Loucy (cell line): Measurements from ENCODE around the gene WSB2.
"Not testable (repeated sequence)": the region's sequence is repeated elsewhere in the genome, so short reads cannot be mapped to it uniquely, and the experiment has no call there.

ENCODE experiments used
- H2AFZ ChIP-seq: fragments of 200-600 bp; sonication (generic); 2 replicates; pipeline ENCODE4 v1.6.0; 2016; ENCODE audit warnings: antibody characterized with exemption, mild to moderate bottlenecking, low read length, moderate library complexity
- H3F3A ChIP-seq: fragments of 200-600 bp; 2 replicates; pipeline ENCODE4 v1.6.0; 2016; ENCODE audit warnings: antibody characterized with exemption, low read depth, mild to moderate bottlenecking
- H3K27me3 ChIP-seq: fragments of 200-600 bp; sonication (generic); 2 replicates; pipeline ENCODE4 v1.6.1; 2014; ENCODE audit warnings: low read length, mild to moderate bottlenecking; ENCODE audit not compliant: insufficient read depth, poor library complexity, severe bottlenecking
- H3K36me3 ChIP-seq: fragments of 200-600 bp; sonication (generic); 2 replicates; pipeline ENCODE4 v1.6.1; 2016; ENCODE audit warnings: low read length; ENCODE audit not compliant: insufficient read depth
- H3K4me1 ChIP-seq: fragments of 200-600 bp; sonication (generic); 2 replicates; pipeline ENCODE4 v1.5.1; 2014; ENCODE audit warnings: low read length, mild to moderate bottlenecking; ENCODE audit not compliant: insufficient read depth, poor library complexity, severe bottlenecking
- H3K4me2 ChIP-seq: fragments of 200-600 bp; sonication (generic); 2 replicates; pipeline ENCODE4 v1.6.0; 2014; ENCODE audit warnings: antibody characterized with exemption, low read length, low read depth, mild to moderate bottlenecking; ENCODE audit not compliant: poor library complexity, severe bottlenecking
- H3K4me3 ChIP-seq: fragments of 200-600 bp; sonication (generic); 2 replicates; pipeline ENCODE4 v1.5.1; 2014; ENCODE audit warnings: low read length, mild to moderate bottlenecking, mixed read lengths; ENCODE audit not compliant: poor library complexity, severe bottlenecking
- H3K79me2 ChIP-seq: fragments of 200-600 bp; sonication (generic); 2 replicates; pipeline ENCODE4 v1.6.1; 2014; ENCODE audit warnings: low read length; ENCODE audit not compliant: insufficient read depth
- H3K9ac ChIP-seq: fragments of 200-600 bp; sonication (generic); 2 replicates; pipeline ENCODE4 v1.6.0; 2014; ENCODE audit warnings: mild to moderate bottlenecking, low read depth, low read length, moderate library complexity; ENCODE audit not compliant: poor library complexity, severe bottlenecking
- H3K9me2 ChIP-seq: fragments of 200-600 bp; sonication (generic); replicated peaks from 2 replicates; pipeline ENCODE4 v1.6.1; 2016; ENCODE audit warnings: low read depth, low read length, mixed read lengths
- H3K9me3 ChIP-seq: fragments of 200-600 bp; sonication (generic); 2 replicates; pipeline ENCODE4 v1.6.1; 2014; ENCODE audit warnings: mild to moderate bottlenecking, antibody characterized with exemption, low read length, low read depth; ENCODE audit not compliant: insufficient read depth
- H4K20me1 ChIP-seq: fragments of 200-600 bp; sonication (generic); 2 replicates; pipeline ENCODE4 v1.6.0; 2014; ENCODE audit warnings: antibody characterized with exemption, low read length, mild to moderate bottlenecking; ENCODE audit not compliant: insufficient read depth, poor library complexity, severe bottlenecking
- CTCF ChIP-seq: fragments of 200-600 bp; sonication (generic); conservative IDR thresholded peaks from 2 replicates; pipeline ENCODE4 v1.5.1; 2014; ENCODE audit warnings: mild to moderate bottlenecking, antibody characterized with exemption, low read length
- EZH2phosphoT487 ChIP-seq: fragments of 200-600 bp; IDR thresholded peaks from 2 replicates; pipeline ENCODE4 v1.6.1; 2018; ENCODE audit warnings: antibody characterized with exemption, mild to moderate bottlenecking, moderate library complexity, borderline replicate concordance

The WSB2 gene

GRCh38 chr12:118089782-118090181, 28.8 kb upstream of the WSB2 start:
- no peak overlapping the region for H3K4me2 ChIP-seq
- no peaks in the 10 kb centered on the region for H3K9me2 ChIP-seq
- no peaks in the 10 kb centered on the region for H3K36me3 ChIP-seq
- no peak overlapping the region for H3K9ac ChIP-seq
- H3K79me2 ChIP-seq = no peaks in the 10 kb centered on the region
- H3K4me1 ChIP-seq = no peaks in the 10 kb centered on the region
- H2AFZ ChIP-seq = no peak overlapping the region
- TF ChIP-seq CTCF = no peak
- no peak for TF ChIP-seq EZH2phosphoT487
- H3F3A ChIP-seq = no peaks in the 10 kb centered on the region
- no peaks in the 10 kb centered on the region for H4K20me1 ChIP-seq
- H3K27me3 ChIP-seq = no peaks in the 10 kb centered on the region
- H3K9me3 ChIP-seq = no peaks in the 10 kb centered on the region
- no peak overlapping the region for H3K4me3 ChIP-seq

- H2AFZ ChIP-seq = no peak overlapping the region
- no peak overlapping the region for H3K4me2 ChIP-seq
- no peaks in the 10 kb centered on the region for H3K9me3 ChIP-seq
- no peaks in the 10 kb centered on the region for H3K4me1 ChIP-seq
- TF ChIP-seq CTCF = no peak
- no peak for TF ChIP-seq EZH2phosphoT487
- no peaks in the 10 kb centered on the region for H3K36me3 ChIP-seq
- no peak overlapping the region for H3K9ac ChIP-seq
- H3K27me3 ChIP-seq = no peaks in the 10 kb centered on the region
- H3K79me2 ChIP-seq = no peaks in the 10 kb centered on the region
- H3K4me3 ChIP-seq = no peak overlapping the region
- no peaks in the 10 kb centered on the region for H4K20me1 ChIP-seq
- no peaks in the 10 kb centered on the region for H3K9me2 ChIP-seq
- no peaks in the 10 kb centered on the region for H3F3A ChIP-seq
These were observed 21.2 kb upstream of the WSB2 start for GRCh38 chr12:118082161-118082560.

- not testable (repeated sequence) for H3K4me1 ChIP-seq, H3F3A ChIP-seq, H3K4me2 ChIP-seq, H3K27me3 ChIP-seq, H2AFZ ChIP-seq, H3K4me3 ChIP-seq, H3K9me2 ChIP-seq, H3K9ac ChIP-seq, H3K79me2 ChIP-seq, H3K36me3 ChIP-seq, H3K9me3 ChIP-seq, H4K20me1 ChIP-seq
These were observed 20.5 kb upstream of the WSB2 start for GRCh38 chr12:118081521-118081920.

GRCh38 chr12:118073768-118074167, 12.8 kb upstream of the WSB2 start:
- Histone ChIP-seq H2AFZ (no peak overlapping the region), H3K27me3 (no peaks in the 10 kb centered on the region), H3K9me3 (no peaks in the 10 kb centered on the region), H3K4me1 (no peaks in the 10 kb centered on the region), H3K79me2 (no peaks in the 10 kb centered on the region), H4K20me1 (no peaks in the 10 kb centered on the region), H3K36me3 (no peaks in the 10 kb centered on the region), H3K4me3 (no peak overlapping the region), H3K4me2 (no peak overlapping the region), H3K9ac (no peak overlapping the region), H3K9me2 (no peaks in the 10 kb centered on the region), H3F3A (no peaks in the 10 kb centered on the region)
- TF ChIP-seq CTCF = no peak
- no peak for TF ChIP-seq EZH2phosphoT487
